ENCODE measurements around the gene SLC25A21.
"Not testable (repeated sequence)": the region's sequence is repeated elsewhere in the genome, so short reads cannot be mapped to it uniquely, and the experiment has no call there.

GRCh38 chr14:37189733-37190132, 17.3 kb upstream of the SLC25A21 start:
- not testable (repeated sequence) for TF ChIP-seq POLR2A, POLR2AphosphoS5 (IDR thresholded peaks at IDR 0.05)
